Ramos (cell line): ENCODE measurements around the gene DPEP1.
"Not testable (repeated sequence)": the region's sequence is repeated elsewhere in the genome, so short reads cannot be mapped to it uniquely, and the experiment has no call there.

Experiments
- in situ Hi-C: fragments of 300-500 bp; cut with MboI; formaldehyde crosslinking; loops from one replicate; pipeline ENCODE4 v1.14.3; 2022; ENCODE audit warnings: low sequenced_read_pairs; ENCODE audit not compliant: unreplicated experiment

The DPEP1 gene

DNA sequence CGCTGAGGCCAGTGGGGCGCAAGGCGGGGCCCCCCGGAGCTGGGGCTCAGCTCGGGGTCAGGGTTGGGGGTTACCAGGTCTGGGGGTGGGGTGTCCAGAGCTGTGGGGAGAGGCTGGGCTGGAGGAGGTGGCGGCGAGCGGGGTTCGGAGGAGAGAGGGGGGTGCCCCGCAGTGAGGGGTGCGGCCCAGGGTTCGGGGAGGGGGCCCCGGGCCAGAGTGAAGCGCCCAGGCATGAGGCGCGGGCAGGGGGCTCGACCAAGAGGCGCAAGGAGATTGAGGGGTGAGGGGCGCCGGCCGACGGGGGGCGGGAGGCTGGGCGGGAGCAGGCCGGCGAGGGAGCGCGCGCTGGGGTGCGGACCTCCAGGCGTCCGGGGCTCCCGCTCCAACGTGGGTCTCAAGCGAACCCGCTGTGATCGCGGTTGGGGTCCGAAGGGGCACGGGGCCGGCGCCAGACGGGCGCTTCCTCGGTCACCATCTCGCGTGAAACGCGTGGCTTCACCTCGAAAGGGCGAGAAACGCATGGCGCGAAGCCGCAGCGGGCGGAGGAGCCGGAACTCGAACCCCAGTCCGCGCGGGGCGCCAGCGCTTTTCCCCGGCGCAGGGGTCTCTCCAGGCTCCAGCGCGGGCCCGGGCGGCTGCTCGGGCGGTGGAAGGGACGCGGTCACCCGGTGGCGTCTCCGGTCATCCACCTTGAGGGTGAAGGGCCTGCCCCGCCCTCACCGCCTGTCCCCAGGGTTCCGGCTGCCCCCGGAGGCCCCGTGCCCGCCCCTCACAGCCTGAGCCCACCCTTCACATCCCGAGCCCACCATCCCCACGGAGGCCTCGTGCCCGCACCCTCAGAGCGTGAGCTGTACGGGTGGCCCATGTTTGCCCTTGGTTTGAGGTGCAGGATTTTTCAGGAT is 37.0 kb upstream of the DPEP1 start:
- in situ Hi-C loops = no loop called here

DNA sequence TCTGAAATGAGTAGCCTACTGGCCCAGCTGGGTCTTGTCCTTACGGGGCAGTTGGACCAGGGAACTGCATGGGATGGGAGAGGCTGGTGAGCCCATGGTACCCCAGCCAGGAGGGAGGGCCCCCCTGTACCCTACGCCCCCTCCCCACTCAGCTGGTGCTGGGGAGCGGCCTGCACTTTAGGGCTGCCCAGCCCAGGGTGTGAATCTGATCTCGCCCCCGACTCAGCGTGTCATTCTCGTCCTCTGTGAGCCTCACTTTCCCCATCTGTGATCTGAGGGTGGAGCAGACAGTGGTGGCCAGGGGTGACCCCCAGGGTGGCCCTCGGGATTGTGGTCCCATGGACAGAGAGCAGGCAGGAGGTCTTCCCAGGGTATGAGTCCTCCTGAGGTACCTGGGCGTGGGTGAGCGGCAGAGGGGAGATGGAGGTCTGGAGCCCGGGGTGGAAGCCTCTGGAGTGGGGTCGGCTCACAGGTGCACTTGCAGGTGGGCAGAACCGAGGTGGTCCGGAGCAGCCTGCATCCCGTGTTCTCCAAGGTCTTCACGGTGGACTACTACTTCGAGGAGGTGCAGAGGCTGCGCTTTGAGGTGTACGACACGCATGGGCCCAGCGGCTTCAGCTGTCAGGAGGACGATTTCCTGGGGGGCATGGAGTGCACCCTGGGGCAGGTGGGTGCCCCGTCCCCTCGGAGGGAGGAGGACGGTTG is 36.2 kb upstream of the DPEP1 start:
- in situ Hi-C loops = no loop called here

DNA sequence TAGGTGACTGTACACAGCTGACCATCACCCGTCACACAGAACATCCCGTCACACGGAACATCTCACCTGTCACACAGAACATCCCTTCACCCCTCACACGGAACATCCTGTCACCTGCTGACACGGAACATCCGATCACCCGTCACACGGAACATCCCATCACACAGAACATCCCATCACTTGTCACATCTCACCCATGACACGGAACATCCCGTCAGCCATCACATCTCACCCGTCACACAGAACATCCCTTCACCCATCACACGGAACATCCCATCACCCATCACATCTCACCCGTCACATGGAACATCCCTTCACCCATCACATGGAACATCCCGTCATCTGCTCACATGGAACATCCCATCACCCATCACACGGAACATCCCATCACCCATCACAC is 34.1 kb upstream of the DPEP1 start:
- in situ Hi-C loops = no loop called here

DNA sequence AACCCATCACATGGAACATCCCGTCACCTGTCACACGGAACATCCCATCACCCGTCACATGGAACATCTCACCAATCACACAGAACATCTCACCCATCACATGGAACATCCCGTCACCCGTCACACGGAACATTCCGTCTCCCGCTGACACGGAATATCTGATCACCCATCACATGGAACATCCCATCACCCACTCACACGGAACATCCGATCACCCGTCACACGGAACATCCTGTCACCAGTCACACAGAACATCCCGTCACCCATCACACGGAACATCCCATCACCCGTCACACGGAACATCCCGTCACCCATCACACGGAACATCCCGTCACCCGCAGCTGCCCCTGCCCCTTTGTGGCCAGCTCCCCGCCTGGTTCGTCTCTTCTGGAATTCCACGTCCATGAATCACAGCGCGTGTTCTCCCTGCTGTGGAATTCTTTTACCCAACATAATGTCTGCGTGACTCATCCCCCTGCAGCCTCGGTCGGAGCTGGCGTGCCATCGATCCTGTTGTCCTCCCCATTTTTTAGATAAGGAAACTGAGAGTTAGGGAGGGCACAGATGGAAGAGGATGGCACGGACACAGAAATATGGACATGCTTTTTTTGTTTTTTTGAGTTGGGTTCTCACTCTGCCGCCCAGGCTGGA is 32.3 kb upstream of the DPEP1 start:
- in situ Hi-C loops = no loop called here

DNA sequence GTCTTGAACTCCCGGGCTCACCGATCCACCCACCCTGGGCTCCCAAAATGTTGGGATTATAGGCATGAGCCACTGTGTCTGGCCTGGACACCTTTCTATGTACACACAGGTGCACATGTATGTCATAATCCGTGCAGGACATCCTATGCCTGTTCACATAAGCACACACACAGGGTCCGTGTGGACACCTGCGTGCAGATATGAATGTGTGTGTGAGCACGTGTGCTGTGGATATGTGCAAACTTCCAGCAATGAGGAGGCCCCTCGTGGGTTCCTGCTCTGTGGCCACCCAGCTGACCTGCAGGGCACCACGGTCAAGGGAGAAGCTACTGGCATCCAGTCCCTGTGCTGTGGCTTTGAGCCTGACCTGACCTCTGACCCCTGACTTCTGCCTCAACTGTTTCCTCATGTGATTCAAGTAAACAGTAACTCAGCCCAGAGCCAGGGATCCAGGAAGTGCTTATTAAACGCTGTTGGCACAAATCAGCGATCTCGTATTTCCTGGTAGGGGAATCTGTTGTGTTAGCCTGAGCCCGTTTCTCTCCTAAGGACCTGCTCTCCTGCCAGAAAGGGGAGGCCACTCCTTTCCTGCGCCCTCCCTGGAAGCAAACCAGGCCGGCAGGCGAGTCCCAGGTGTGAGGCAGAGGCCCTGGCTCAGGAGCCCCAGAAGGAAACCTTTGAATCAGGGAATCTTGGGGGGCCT is 31.4 kb upstream of the DPEP1 start:
- in situ Hi-C loops = no loop called here

DNA sequence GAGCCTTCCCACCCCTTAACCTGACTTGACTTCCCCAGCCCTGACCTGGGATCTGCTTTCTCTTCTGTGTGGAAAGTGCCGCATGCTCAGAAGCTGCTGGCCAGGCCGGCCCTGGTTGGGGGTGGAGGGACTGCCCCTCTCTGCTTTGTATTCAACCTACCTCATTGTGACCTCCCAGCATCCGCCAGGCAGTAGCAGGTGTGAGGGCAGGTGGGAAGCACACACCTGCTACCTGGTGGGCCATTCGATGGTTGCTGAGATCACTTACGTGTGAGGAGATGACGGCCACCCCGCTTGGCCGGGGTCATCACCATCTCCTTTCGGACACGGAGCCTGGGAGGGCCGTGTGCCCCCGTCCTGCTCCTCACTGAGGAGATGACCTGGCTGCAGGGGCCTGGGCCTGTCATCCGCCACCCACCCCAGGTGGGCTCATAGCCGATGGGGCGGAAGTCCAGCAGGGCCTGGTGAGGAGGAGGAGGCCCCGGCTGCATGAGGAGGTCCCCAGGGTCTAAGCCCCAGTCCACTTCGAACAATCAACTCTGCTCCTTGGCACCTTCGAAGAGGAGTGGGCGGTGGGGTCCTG is 30.7 kb upstream of the DPEP1 start:
- in situ Hi-C loops = no loop called here

DNA sequence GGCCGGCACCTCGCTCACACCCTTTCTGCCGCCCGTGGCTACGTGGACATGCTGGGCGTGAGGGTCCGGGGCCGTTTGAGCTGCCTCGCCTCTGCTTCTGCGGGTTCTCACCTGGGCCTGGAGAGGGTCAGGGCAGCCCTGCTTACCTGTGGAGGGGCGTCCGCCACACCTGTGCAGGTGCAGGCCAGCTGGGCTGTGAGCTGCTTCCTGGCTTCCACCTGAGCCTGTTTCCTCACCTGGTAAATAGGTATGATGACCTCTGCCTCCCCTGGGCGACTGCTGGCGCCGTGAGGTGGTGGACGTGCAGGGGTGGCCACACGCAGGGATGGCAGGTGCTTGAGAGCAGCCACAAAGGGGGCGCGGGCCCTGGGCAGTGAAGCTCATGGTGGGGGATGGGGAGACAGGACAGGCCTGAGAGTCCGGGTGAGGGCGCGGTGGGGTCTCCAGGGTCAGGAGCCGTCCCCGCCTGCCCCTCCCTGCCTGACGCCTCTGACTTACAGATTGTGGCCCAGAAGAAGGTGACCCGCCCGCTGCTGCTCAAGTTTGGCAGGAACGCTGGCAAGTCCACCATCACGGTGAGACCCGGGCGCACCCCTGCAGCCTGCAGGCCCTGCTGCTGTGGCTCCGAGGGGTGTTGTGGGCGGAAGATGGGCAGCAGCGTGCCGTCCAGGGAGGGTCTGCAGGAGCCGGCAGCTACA is 30.1 kb upstream of the DPEP1 start:
- in situ Hi-C loops = no loop called here

DNA sequence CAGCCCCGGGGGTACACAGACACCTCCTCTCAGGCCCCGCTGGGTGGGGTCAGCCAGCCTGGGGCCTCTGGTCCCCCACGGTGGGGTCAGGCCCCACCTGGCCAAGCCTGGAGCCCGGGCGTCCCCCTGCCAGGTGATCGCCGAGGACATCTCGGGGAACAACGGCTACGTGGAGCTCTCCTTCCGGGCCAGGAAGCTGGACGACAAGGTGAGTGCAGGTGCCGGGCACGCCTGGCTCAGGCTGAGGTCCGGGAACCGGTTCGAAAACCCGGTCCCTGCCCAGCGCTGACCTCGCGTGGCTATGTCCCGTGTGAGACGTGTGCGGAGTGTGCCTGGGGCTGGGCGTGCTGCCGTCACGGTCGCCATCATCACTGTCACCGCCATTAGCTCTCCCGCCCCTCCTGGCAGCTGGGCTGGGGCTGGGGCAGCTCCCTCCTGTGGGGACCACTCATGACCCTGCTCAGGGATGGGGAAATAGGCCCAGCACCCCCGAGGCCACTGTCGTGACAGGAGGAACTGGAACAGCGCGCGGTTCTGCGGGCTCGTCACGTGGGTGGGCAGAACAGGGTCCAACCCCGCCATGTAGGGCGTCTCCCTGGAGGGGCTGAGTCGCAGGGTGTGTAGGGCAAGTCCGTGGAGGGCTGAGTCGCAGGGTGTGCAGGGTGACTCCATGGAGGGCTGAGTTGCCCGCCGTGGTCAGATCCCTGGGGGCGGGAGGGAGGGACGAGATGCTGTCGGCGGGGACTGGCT is 29.4 kb upstream of the DPEP1 start:
- in situ Hi-C loops = no loop called here

DNA sequence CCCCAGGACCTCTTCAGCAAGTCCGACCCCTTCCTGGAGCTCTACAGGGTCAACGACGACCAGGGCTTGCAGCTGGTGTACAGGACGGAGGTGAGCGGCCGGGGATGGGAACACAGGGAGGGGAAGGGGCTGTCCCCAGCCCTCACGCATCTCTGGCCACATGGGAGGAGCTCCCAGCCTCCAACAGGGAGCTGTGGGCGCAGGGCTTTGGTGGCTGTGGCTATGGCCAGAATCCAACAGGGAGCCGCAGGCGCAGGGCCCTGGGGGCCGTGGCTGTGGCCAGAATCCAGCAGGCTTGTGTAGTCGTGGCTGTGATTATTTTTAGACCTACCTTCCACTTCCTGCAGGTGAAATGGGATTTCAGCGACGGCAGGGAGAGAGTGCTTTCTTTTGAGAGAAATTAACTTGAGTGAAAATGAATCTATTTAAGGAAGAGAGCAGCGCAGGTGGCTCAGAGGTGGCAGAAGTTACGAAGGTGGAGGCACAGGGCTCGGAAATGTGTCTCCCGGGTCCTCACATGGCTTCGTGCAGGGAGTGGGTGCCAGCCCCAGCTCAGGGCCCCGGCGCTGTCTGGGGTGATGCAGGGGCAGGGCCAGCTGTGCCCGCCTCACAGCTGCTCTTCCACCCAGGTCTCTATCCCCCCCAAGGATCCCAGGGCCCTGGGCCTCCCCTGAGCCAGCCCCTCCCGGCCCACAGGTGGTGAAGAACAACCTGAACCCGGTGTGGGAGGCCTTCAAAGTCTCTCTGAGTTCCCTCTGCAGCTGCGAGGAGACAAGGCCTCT is 28.5 kb upstream of the DPEP1 start:
- in situ Hi-C loops = no loop called here

DNA sequence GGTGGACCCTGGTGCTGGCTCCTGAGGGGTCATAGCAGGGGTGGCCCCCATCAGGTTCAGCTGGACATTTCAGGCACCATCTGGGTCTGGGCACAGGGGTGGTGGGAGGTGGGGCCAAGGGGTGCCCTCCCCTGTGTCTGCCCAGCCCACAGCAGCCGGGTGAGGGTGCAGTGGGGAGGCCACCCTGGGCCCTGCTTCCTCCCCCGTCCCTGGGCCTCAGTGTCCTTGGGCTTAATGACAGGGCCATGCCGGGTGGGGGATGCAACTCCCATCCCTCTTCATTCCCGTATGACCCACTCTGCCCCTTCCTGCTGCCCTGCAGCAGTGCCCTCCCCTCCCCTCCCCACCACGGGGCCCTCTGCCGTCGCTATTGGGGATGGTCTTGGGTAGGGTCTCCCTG is 27.2 kb upstream of the DPEP1 start:
- in situ Hi-C loops = no loop called here

DNA sequence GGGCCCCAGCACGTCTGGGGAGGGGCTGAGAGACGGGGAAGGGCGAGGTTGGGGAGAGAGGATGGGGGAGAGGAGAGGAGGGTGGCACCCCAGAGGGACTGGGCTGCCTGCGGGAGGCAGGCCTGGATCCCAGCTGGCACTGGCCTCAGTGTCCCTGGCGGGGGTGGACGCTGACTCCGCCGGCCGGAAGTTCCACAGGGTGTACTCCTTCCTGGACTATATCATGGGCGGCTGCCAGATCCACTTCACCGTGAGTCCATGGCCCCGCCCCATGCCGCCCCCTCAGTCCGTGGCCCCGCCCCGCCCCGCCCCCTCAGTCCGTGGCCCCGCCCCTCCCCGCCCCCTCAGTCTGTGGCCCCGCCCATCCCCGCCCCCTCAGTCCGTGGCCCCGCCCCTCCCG is 26.6 kb upstream of the DPEP1 start:
- in situ Hi-C loops = no loop called here

DNA sequence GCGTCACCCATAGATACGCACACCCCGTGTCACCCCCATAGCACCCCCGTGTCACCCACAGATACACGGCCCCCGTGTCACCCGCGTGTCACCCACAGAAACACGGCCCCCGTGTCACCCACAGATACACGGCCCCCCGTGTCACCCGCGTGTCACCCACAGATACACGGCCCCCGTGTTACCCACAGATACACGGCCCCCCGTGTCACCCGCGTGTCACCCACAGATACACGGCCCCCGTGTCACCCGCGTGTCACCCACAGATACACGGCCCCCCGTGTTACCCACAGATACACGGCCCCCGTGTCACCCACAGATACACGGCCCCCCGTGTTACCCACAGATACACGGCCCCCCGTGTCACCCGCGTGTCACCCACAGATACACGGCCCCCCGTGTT is 25.8 kb upstream of the DPEP1 start:
- in situ Hi-C loops = not testable (repeated sequence)

DNA sequence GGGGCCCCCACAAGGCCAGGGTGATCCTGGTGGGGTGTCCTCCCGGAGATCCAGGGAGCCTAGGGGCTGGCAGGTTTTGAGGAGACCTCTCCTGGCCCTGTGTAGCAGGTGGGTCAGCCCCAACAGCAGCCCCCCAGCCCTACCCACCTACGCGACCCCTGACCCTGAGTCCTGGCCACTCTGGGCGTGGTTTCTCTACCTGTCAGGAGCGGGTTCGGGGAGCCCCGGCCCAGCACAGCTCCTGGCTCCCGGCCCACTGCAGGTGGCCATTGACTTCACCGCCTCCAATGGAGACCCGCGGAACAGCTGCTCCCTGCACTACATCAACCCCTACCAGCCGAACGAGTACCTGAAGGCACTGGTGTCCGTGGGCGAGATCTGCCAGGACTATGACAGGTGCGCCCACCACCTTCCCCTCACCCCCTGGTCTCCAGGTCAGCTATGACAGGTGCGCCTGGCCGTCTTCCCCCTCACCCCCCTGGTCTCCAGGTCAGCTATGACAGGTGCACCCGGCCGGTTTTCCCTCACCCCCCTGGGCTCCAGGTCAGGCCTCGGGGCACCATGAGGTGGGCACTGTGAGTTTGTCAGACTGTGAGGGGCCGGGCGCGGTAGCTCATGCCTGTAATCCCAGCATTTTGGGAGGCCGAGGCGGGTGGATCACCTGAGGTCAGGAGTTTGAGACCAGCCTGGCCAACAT is 24.9 kb upstream of the DPEP1 start:
- in situ Hi-C loops = no loop called here

DNA sequence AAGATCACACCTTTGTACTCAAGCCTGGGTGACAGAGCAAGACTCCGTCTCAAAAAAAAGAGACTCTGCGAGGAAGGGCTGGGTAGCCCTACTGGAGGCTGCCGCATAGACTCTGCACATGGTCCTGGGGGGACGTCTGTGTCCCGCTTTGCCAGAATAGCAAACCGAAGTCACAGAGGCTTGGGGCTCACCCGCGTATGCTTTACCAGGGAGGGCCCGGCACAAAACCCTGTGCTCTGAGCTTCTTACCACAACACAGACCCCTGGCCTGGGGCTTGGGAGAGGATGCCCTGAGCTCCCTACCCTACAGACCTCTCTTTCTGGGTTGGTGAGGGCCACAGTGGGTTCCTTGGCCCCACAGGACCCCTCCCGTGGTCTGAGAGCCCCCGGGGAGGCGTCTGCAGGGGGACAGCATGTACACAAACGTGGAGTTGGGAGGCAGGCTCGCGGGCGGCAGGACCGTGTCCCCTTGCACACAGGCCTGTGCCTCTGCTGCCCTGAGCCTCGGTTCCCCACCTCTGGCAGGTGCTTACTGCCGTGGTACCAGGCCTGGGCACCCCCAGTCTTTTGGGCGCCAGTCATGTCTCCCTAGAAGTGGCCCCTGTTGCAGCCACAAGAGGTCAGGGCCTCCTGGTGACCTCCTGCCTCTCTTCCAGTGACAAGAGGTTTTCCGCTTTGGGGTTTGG is 24.1 kb upstream of the DPEP1 start:
- in situ Hi-C loops = no loop called here

DNA sequence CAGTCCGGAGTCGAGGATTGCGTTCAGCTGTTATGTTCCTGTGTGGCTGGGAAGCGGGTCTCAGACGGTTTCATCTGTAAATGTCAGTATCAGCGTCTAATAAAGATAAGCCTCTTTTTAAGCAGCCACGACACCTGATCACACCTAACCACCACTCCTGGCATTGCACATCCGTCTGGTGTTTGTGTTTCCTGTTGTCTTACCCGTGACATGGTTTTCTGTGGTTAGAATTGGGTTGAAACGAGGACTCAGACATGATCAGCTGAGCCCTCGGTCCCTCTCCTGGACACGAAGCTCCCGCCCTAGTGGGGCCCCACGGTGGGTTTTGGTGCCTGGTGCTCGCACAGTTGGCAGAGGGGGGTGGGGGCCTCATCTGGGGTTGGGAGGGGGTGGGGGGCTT is 19.6 kb upstream of the DPEP1 start:
- in situ Hi-C loops = no loop called here

DNA sequence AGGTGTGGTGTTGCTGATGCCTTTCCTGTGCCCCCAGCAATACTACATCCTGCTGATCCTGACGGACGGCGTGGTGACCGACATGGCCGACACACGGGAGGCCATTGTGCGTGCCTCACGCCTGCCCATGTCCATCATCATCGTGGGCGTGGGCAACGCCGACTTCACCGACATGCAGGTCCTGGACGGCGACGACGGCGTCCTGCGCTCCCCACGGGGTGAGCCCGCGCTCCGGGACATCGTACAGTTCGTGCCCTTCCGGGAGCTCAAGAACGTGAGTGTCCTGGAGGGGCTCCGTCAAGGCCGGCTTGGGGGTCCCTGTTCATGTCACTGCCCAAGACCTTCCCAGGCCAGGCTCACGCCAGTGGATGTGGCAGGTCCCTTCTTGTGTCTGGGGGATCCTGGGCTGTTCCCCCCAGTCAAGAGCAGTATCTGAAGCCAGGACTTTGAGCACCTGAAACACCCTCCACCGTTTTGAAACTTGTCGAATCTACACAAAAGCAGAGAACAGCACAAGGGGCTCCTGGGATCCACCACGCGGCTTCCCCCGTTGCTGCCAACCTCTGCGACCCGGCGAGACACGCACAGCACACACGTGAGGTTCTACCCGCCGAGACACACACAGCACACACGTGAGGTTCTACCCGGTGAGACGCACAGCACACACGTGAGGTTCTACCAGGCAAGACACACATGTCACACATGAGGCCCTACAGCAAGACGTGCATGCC is 17.9 kb upstream of the DPEP1 start:
- in situ Hi-C loops = no loop called here
